Measurements from ENCODE around the gene HLA-DQB1. TPM values are rescaled to one million over a fixed set of nuclear protein-coding genes. Genes with fewer than 3 reads are reported as not detected.
"Not testable (repeated sequence)": the region's sequence is repeated elsewhere in the genome, so short reads cannot be mapped to it uniquely, and the experiment has no call there.

The HLA-DQB1 gene
- total RNA-seq, 1 donor from 2014 or later, result 9.0 TPM

DNA sequence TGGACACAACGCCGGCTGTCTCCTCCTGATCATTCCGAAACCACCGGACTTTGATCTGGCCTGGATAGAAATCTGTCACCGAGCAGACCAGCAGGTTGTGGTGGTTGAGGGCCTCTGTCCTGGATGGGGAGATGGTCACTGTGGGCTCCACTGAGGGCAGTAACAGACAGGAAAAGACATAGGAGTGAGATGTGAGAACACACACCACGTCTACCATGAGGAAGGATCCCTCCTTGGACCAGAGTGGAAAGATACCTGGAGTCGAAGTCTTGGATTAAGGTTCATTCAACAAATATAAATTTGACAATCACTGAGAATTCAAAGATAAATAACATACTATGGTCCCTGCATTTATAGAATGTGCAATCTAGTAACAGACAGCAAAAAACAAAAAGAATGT is 4.4 kb downstream of the HLA-DQB1 start:
- Mint-ChIP-seq H3K27ac (no peak overlapping the region), H3K36me3 (no peaks in the 10 kb centered on the region), H3K27me3 (ENCODE audit: low read depth) (peaks cover 45% of the 10 kb centered on the region), H3K9me3 (no peaks in the 10 kb centered on the region), H3K4me3 (no peak overlapping the region), H3K4me1 (peaks cover 25% of the 10 kb centered on the region)
- DNase-seq (ENCODE audit: low spot score in 2 of 2, unreplicated experiment in 2 of 2), result no peak
- TF ChIP-seq, protein P1, sequence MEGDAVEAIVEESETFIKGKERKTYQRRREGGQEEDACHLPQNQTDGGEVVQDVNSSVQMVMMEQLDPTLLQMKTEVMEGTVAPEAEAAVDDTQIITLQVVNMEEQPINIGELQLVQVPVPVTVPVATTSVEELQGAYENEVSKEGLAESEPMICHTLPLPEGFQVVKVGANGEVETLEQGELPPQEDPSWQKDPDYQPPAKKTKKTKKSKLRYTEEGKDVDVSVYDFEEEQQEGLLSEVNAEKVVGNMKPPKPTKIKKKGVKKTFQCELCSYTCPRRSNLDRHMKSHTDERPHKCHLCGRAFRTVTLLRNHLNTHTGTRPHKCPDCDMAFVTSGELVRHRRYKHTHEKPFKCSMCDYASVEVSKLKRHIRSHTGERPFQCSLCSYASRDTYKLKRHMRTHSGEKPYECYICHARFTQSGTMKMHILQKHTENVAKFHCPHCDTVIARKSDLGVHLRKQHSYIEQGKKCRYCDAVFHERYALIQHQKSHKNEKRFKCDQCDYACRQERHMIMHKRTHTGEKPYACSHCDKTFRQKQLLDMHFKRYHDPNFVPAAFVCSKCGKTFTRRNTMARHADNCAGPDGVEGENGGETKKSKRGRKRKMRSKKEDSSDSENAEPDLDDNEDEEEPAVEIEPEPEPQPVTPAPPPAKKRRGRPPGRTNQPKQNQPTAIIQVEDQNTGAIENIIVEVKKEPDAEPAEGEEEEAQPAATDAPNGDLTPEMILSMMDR (IDR thresholded peaks at IDR 0.05; ENCODE audit: unreplicated experiment), result no peak

DNA sequence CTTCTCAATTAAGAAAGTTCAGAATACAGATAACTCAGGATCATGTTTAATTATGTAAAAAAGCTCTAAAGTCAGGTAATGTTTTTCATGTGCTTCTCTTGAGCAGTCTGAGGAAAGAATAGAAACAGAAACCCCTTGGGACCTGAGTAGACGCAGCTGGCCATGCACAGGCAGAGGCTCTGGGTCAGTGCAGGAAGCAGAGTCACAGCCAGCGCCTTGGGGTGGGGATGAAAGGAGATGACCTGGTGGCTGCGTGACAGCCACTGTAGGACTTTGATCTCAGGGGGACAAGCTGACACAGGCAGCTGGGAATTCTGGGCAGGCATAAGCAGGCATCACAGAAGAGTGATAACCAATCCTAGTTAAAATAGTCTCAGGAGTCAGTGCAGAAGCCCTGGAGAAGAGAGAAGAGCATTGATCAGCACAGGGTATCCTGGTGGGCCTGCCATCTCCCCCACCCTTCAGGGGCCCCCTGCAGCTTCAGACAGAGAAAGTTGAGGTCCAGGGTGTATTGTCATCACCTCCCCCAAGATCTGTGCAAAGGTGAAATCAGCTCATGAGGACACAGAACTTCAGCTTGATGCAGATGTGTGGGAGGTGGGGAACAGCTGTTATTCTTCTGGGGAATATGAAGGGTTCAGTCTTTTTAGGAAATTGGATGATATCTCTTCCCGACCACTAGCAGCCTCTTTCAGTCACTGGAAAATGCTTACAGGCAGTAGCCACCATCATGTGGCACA is 6.4 kb downstream of the HLA-DQB1 start:
- H3K27ac Mint-ChIP-seq, result no peak overlapping the region
- no peaks in the 10 kb centered on the region for H3K36me3 Mint-ChIP-seq
- H3K27me3 Mint-ChIP-seq (ENCODE audit: low read depth), result peaks cover 32% of the 10 kb centered on the region
- H3K9me3 Mint-ChIP-seq, result peaks cover 8% of the 10 kb centered on the region
- no peak overlapping the region for H3K4me3 Mint-ChIP-seq
- no peak for DNase-seq (ENCODE audit: low spot score in 2 of 2, unreplicated experiment in 2 of 2)
- TF ChIP-seq, protein P1 (IDR thresholded peaks at IDR 0.05; ENCODE audit: unreplicated experiment), result no peak
- H3K4me1 Mint-ChIP-seq, result peaks cover 9% of the 10 kb centered on the region

DNA sequence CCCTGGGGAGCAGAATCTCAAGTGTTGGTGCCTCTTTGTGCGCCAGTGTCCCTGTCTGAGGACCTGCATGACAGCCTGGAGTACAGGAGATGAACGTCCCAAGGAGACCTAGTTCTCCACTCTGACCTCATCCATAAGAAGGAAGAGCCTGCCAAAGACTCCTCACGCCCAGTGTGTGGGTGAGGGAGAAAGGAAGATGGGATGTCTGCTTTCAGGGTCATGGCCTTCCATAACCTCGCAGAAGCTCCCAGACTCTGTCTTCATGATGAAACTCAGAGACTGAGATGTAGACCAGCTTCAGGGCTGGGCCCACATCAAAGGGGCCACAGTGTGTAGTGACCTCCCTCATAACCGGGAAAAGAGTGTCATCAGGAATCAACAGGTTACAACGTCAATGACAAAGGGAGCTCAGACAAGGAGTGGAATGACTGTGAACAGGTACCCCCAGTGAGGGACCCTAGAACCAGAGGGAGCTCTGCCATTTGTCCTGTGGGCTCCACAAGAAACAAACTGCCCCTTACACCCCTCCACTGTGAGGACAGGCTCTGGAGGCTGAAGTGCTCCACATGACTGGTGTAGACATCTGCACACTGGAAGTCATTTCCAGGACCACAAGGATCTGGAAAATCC is 8.1 kb downstream of the HLA-DQB1 start:
- Mint-ChIP-seq H3K27me3 (ENCODE audit: low read depth) (peaks cover 18% of the 10 kb centered on the region), H3K27ac (no peak overlapping the region), H3K4me3 (no peak overlapping the region), H3K36me3 (no peaks in the 10 kb centered on the region), H3K4me1 (peaks cover 4% of the 10 kb centered on the region), H3K9me3 (peaks cover 8% of the 10 kb centered on the region)
- TF ChIP-seq, protein P1 (IDR thresholded peaks at IDR 0.05; ENCODE audit: unreplicated experiment), result no peak
- no peak for DNase-seq (ENCODE audit: low spot score in 2 of 2, unreplicated experiment in 2 of 2)

DNA sequence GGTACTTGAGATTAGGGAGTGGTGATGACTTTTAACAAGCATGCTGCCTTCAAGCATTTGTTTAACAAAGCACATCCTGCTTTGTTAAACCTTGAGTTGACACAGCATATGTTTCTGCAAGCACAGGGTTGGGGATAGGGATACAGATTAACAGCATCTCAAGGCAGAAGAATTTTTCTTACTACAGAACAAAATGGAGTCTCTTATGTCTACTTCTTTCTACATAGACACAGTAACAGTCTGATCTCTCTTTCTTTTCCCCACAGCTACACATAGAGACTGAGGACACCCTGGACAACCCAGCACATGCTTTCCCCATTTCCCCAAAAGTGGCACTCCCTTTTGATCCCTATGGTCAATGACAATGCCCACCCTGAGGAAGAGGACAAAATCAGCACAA is 8.6 kb downstream of the HLA-DQB1 start:
- H3K4me3 Mint-ChIP-seq, result not testable (repeated sequence)

DNA sequence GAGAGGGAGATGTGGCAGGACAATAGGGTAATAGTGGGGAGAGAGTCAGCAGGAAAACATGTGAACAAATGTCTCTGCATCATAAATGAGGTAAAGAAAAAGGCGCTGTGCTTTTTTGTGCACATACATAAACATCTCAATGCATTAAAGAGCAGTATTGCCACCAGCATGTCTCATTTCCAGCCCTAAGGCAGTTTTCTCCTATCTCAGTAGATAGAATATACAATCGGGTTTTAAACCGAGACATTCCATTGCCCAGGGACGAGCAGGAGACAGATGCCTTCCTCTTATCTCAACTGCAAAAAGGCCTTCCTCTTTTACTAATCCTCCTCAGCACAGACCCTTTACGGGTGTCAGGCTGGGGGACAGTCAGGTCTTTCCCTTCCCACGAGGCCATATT is 9.1 kb downstream of the HLA-DQB1 start:
- Mint-ChIP-seq H3K27me3 (ENCODE audit: low read depth) (peaks cover 10% of the 10 kb centered on the region), H3K27ac (peak overlapping the region; percentile 31)
- not testable (repeated sequence) for H3K9me3 Mint-ChIP-seq; H3K4me1 Mint-ChIP-seq; H3K36me3 Mint-ChIP-seq; H3K4me3 Mint-ChIP-seq; DNase-seq (ENCODE audit: low spot score in 2 of 2, unreplicated experiment in 2 of 2)

More for the DNA sequence above, 8.6 kb downstream of the HLA-DQB1 start:
- peaks cover 12% of the 10 kb centered on the region for H3K27me3 Mint-ChIP-seq (ENCODE audit: low read depth)
- not testable (repeated sequence) for H3K4me1 Mint-ChIP-seq; H3K36me3 Mint-ChIP-seq; H3K9me3 Mint-ChIP-seq; DNase-seq (ENCODE audit: low spot score in 2 of 2, unreplicated experiment in 2 of 2)
- H3K27ac Mint-ChIP-seq, result peak overlapping the region; percentile 31

DNA sequence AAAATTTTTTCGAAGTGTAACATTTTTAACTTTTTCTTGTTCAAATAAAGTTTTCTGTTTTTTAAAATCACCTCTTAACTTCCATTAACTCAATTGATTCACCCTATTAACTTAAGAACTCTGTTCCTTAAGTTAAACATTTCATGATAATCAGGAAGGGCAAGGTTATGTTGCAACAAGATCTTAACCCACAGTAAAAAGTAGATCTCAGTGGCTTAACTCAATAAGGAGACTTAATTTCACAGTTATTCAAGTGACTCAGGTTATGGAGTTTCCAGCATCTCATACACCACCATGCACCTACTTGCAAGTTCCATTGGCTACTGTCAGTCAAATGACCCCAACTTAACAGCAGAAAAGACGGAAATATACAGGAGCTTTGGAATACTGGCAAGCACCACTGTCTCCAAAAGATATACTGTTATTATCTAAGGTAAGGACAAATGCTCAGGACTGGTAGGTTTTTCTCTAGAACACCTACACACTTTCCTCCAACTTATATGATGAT is 11.2 kb downstream of the HLA-DQB1 start:
- Mint-ChIP-seq H3K4me3 (no peak overlapping the region), H3K4me1 (peaks cover 4% of the 10 kb centered on the region), H3K27me3 (ENCODE audit: low read depth) (peaks cover 10% of the 10 kb centered on the region), H3K9me3 (peaks cover 8% of the 10 kb centered on the region), H3K27ac (no peak overlapping the region), H3K36me3 (no peaks in the 10 kb centered on the region)
- DNase-seq (ENCODE audit: low spot score in 2 of 2, unreplicated experiment in 2 of 2), result no peak
- TF ChIP-seq, protein P1 (IDR thresholded peaks at IDR 0.05; ENCODE audit: unreplicated experiment), result no peak

All from mesothelial cell of epicardium (in vitro differentiated cells).